NCI-H2029 (cell line): ENCODE measurements around the gene IQUB.
"Not testable (repeated sequence)": the region's sequence is repeated elsewhere in the genome, so short reads cannot be mapped to it uniquely, and the experiment has no call there.

Experiments used
- DNase-seq: peaks from one replicate; lab custom pipeline; 2025; lab: John Stamatoyannopoulos, UW

IQUB gene

GRCh38 chr7:123485721-123486120 is 48.7 kb downstream of the IQUB start:
- no peak for DNase-seq

GRCh38 chr7:123485187-123485586 is 49.2 kb downstream of the IQUB start:
- no peak for DNase-seq

GRCh38 chr7:123484199-123484598 is 50.2 kb downstream of the IQUB start:
- DNase-seq, result no peak

- no peak for DNase-seq
These were observed 54.3 kb downstream of the IQUB start for GRCh38 chr7:123480107-123480506.

- not testable (repeated sequence) for DNase-seq
These were observed 56.3 kb downstream of the IQUB start for GRCh38 chr7:123478056-123478455.

- DNase-seq, result no peak
These were observed 61.5 kb downstream of the IQUB start for GRCh38 chr7:123472750-123473445.

GRCh38 chr7:123472327-123472726 is 62.1 kb downstream of the IQUB start:
- no peak for DNase-seq

GRCh38 chr7:123468303-123468702 is 66.1 kb downstream of the IQUB start:
- no peak for DNase-seq

GRCh38 chr7:123463890-123464289 is 70.5 kb downstream of the IQUB start:
- no peak for DNase-seq

GRCh38 chr7:123460616-123461015 is 73.8 kb downstream of the IQUB start:
- no peak for DNase-seq

- no peak for DNase-seq
These were observed 78.4 kb downstream of the IQUB start for GRCh38 chr7:123455965-123456470.

- DNase-seq, result no peak
These were observed 94.3 kb downstream of the IQUB start for GRCh38 chr7:123440101-123440548.

- no peak for DNase-seq
These were observed 95.2 kb downstream of the IQUB start for GRCh38 chr7:123439191-123439590.

- DNase-seq, result no peak
These were observed 96.9 kb downstream of the IQUB start for GRCh38 chr7:123437447-123437995.

GRCh38 chr7:123435080-123435700 is 99.2 kb downstream of the IQUB start:
- no peak for DNase-seq

- no peak for DNase-seq
These were observed 100.7 kb downstream of the IQUB start for GRCh38 chr7:123433665-123434064.

GRCh38 chr7:123432601-123433000 is 101.8 kb downstream of the IQUB start:
- no peak for DNase-seq

GRCh38 chr7:123431075-123431614 is 103.2 kb downstream of the IQUB start:
- no peak for DNase-seq

GRCh38 chr7:123425246-123425645 is 109.1 kb downstream of the IQUB start:
- no peak for DNase-seq

- DNase-seq, result no peak
These were observed 109.9 kb downstream of the IQUB start for GRCh38 chr7:123424463-123424862.

GRCh38 chr7:123423622-123424021 is 110.8 kb downstream of the IQUB start:
- no peak for DNase-seq

GRCh38 chr7:123417580-123417979 is 116.8 kb downstream of the IQUB start:
- DNase-seq, result no peak

- DNase-seq, result no peak
These were observed 118.8 kb downstream of the IQUB start for GRCh38 chr7:123415625-123416024.
